Parathyroid adenoma (tissue), 2 donors: Measurements from ENCODE around the gene WASHC3.
A peak's percentile ranks its signal among the peaks of the same experiment; 100 is the strongest.

Experiments
- H2AFZ ChIP-seq: fragments of 300-600 bp; sonication (generic); one replicate; pipeline ENCODE4 v1.7.0; 2017; ENCODE audit warnings: antibody characterized with exemption, mild to moderate bottlenecking
- H3K27ac ChIP-seq: fragments of 300-600 bp; sonication (generic); one replicate; pipeline ENCODE4 v1.7.0; 2017
- H3K27me3 ChIP-seq: fragments of 300-600 bp; sonication (generic); one replicate; pipeline ENCODE4 v1.7.0; 2017; ENCODE audit warnings: low read length; ENCODE audit not compliant: control insufficient read depth, insufficient read depth
- H3K36me3 ChIP-seq: fragments of 300-600 bp; sonication (generic); one replicate; pipeline ENCODE4 v1.7.0; 2017; ENCODE audit warnings: low read length; ENCODE audit not compliant: control insufficient read depth, insufficient read depth
- H3K4me1 ChIP-seq: fragments of 300-600 bp; sonication (generic); one replicate; pipeline ENCODE4 v1.7.0; 2017; ENCODE audit warnings: control low read depth
- H3K4me2 ChIP-seq: fragments of 300-600 bp; sonication (generic); one replicate; pipeline ENCODE4 v1.7.0; 2017; ENCODE audit warnings: low read length
- H3K4me3 ChIP-seq: fragments of 300-600 bp; sonication (generic); one replicate; pipeline ENCODE4 v1.7.0; 2017; ENCODE audit warnings: low read depth, low read length
- H3K79me2 ChIP-seq: fragments of 300-600 bp; sonication (generic); one replicate; pipeline ENCODE4 v1.7.0; 2017; ENCODE audit warnings: control low read depth
- H3K9ac ChIP-seq: fragments of 300-600 bp; sonication (generic); one replicate; pipeline ENCODE4 v1.7.0; 2017; ENCODE audit warnings: mild to moderate bottlenecking
- H3K9me3 ChIP-seq: fragments of 300-600 bp; sonication (generic); one replicate; pipeline ENCODE4 v1.7.0; 2017; ENCODE audit warnings: low read length; ENCODE audit not compliant: control insufficient read depth
- TF ChIP-seq, protein P1 (sequence below): fragments of 300-600 bp; sonication (generic); IDR thresholded peaks from one replicate; pipeline ENCODE4 v1.7.0; 2017; ENCODE audit warnings: antibody characterized with exemption, mild to moderate bottlenecking
- donor health status: primary hyperparathyroidism.

WASHC3 gene

DNA sequence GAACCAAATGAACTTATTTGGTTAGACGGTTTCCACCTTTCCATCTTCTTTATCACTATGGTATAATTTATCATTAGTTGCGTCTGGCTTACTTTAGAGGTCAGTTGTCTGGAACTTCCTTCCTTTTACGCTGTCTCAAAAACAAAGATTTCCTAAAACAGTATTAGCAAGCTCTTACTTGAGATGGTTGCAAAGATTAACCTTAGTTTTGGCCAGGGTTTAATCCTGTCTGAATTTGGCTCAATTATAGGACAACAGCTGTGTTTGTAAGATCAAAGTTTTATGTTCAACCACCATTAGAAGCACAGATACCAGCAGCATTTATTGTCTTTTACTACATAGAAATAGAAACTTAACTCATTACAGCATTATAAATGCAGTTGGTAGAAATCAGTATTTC is 7.9 kb upstream of the WASHC3 start:
- no peaks in the 10 kb centered on the region for H3K36me3 ChIP-seq
- no peaks in the 10 kb centered on the region for H3K9me3 ChIP-seq
- no peak overlapping the region for H2AFZ ChIP-seq
- TF ChIP-seq, protein P1, sequence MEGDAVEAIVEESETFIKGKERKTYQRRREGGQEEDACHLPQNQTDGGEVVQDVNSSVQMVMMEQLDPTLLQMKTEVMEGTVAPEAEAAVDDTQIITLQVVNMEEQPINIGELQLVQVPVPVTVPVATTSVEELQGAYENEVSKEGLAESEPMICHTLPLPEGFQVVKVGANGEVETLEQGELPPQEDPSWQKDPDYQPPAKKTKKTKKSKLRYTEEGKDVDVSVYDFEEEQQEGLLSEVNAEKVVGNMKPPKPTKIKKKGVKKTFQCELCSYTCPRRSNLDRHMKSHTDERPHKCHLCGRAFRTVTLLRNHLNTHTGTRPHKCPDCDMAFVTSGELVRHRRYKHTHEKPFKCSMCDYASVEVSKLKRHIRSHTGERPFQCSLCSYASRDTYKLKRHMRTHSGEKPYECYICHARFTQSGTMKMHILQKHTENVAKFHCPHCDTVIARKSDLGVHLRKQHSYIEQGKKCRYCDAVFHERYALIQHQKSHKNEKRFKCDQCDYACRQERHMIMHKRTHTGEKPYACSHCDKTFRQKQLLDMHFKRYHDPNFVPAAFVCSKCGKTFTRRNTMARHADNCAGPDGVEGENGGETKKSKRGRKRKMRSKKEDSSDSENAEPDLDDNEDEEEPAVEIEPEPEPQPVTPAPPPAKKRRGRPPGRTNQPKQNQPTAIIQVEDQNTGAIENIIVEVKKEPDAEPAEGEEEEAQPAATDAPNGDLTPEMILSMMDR = no peak
- no peak overlapping the region for H3K4me3 ChIP-seq
- H3K27ac ChIP-seq = no peak overlapping the region
- no peaks in the 10 kb centered on the region for H3K27me3 ChIP-seq
- no peak overlapping the region for H3K4me2 ChIP-seq
- no peaks in the 10 kb centered on the region for H3K4me1 ChIP-seq
- H3K9ac ChIP-seq = no peak overlapping the region
- H3K79me2 ChIP-seq = no peaks in the 10 kb centered on the region

DNA sequence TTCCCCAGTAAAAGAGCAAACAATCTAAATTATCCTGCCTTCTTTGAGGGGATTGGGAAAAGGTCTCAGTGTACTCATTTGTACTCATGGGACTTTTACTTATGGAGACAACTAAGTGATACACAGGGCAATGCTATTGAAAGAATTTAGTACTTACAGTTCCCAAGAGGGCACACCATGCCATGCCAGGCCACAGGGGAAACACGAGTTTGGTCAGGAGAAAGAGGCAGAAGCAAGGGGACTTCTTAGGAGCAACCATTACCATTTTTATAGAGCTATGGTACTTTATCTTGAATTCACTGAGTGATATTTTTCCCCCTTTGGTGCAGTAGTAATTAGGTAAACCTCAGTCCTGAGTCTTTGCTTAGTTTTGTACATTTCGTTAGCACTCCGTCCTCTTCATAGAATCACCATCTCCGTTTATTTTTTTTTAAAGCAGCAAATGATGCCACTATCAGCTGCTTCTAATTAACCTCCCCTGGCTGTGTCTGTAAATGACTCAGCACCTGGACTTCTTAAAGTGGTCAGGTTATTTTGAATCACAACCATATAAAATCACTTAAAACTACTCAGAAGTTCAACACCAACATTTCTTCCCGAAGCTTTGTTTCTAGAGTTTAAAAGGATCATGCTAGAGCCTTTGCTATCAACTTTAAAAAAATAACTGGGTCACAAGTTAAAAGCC is 5.9 kb upstream of the WASHC3 start:
- Histone ChIP-seq H3K27me3 (no peaks in the 10 kb centered on the region), H3K79me2 (no peaks in the 10 kb centered on the region), H3K9ac (no peak overlapping the region), H3K27ac (no peak overlapping the region), H3K36me3 (no peaks in the 10 kb centered on the region), H3K4me1 (no peaks in the 10 kb centered on the region), H2AFZ (no peak overlapping the region), H3K4me3 (no peak overlapping the region), H3K9me3 (no peaks in the 10 kb centered on the region), H3K4me2 (no peak overlapping the region)
- TF ChIP-seq, protein P1 = no peak

DNA sequence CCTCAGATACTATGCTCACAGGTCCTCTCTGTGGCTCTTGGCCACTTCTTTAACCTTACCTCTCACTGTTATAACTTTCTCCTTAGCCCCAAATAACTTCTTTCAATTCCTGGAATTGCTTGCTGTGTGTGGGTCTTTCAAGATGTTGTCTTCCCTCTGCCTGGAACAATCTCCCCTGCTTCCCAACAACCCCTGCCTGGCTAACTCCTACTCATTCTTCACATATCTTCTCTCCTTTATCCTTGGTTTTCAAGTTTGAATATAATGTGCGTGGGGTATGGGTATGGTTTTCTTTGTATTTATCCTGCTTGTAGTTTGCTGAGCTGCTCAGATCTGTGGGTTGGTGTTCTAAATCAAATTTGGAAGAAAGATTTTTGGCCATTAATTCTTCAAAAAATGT is 2.7 kb upstream of the WASHC3 start:
- Histone ChIP-seq H3K27ac (no peak overlapping the region), H2AFZ (no peak overlapping the region), H3K9ac (no peak overlapping the region), H3K9me3 (no peaks in the 10 kb centered on the region), H3K4me3 (no peak overlapping the region), H3K27me3 (no peaks in the 10 kb centered on the region), H3K4me2 (no peak overlapping the region), H3K4me1 (peaks cover 4% of the 10 kb centered on the region), H3K36me3 (no peaks in the 10 kb centered on the region), H3K79me2 (no peaks in the 10 kb centered on the region)
- TF ChIP-seq, protein P1 = no peak

DNA sequence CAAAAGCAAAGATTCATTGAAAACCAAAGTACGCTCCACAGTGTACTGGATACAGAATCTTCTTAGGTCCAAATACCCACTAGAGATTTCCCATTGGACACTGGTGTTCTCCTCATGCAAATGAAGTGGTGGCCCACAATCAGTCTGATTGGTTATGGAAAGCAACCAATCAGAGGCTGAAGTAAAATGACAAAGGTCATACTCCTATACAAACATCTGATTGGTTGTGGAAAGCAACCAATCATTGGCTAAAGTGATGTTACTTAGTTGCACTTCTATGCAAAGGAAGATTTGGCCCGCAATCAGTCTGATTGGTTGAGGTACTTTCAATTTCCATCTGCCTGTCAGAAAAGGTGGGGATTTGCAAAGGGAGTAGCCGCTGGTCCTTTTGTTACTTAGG is 1.3 kb upstream of the WASHC3 start:
- no peaks in the 10 kb centered on the region for H3K27me3 ChIP-seq
- no peaks in the 10 kb centered on the region for H3K79me2 ChIP-seq
- H3K9me3 ChIP-seq = no peaks in the 10 kb centered on the region
- H3K9ac ChIP-seq = no peak overlapping the region
- TF ChIP-seq, protein P1 = no peak
- no peak overlapping the region for H3K4me2 ChIP-seq
- no peak overlapping the region for H3K27ac ChIP-seq
- no peaks in the 10 kb centered on the region for H3K36me3 ChIP-seq
- peaks cover 4% of the 10 kb centered on the region for H3K4me1 ChIP-seq
- H2AFZ ChIP-seq = no peak overlapping the region
- no peak overlapping the region for H3K4me3 ChIP-seq

DNA sequence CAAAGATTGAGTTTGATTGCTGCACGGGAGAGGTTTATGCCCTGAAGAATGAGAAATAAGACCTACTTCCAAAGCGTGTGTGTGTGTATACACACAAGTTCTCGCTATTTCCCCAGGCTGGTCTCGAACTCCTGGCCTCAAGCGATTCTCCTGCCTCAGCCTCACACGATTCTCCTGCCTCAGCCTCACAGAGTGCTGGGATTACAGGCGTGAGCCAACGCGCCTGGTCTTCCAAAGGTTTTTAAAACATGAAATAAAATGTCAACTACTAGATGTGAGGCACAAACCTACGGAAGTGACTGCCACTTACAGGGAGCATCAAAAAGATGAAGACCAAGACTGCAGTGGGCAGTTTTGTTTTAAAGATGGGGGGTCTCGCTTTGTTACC is 622 bp upstream of the WASHC3 start:
- H3K9ac ChIP-seq = no peak overlapping the region

More for the DNA sequence above, 622 bp upstream of the WASHC3 start:
- Histone ChIP-seq H3K27ac (no peak overlapping the region), H3K4me1 (peaks cover 4% of the 10 kb centered on the region), H3K4me2 (peak overlapping the region; percentile 92), H3K9me3 (no peaks in the 10 kb centered on the region), H3K4me3 (peak overlapping the region; percentile 93), H3K27me3 (no peaks in the 10 kb centered on the region), H3K79me2 (no peaks in the 10 kb centered on the region), H3K36me3 (no peaks in the 10 kb centered on the region), H2AFZ (peak overlapping the region; percentile 74)
- TF ChIP-seq, protein P1 = no peak
